Peyer's patch (tissue), 4 donors: ENCODE measurements around the gene PLD5.

Experiments
- CTCF ChIP-seq, 6 experiments: fragments of 450-650 bp in 4 of 6; fragments of 200-600 bp in 2 of 6; sonication (generic) in 1 of 6; IDR thresholded peaks; one replicate each; pipeline ENCODE4 v1.5.1; 2017 to 2019; ENCODE audit warnings: antibody characterized with exemption in 6 of 6, mild to moderate bottlenecking in 3 of 6, moderate library complexity in 1 of 6
- POLR2A ChIP-seq, 2 donors: fragments of 450-650 bp; IDR thresholded peaks; one replicate each; pipeline ENCODE4 v1.5.1; 2017; ENCODE audit warnings: antibody characterized with exemption in 2 of 2, mild to moderate bottlenecking in 2 of 2, moderate library complexity in 2 of 2

DNA sequence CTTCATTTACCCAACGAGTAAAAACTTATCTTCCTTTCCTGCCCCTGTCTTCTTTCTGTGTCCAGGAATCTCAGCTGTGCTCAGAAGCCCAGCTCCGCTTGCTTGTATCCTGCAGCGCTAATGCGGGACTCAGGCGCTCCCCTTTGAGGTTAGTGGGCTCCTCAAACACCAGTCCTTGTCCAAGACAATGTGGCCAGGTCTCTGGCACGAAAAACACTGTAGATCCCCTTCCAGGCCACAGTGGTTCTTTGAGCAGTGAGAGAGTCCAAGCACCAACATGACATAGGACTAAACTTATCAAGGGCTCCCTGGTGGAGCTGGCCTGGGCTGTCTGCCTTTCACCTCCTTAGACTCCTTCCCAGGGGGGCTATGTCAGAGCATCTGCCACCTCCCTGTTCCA lies 53.7 kb downstream of the PLD5 start:
- TF ChIP-seq CTCF (IDR thresholded peaks at IDR 0.05) (no peak), POLR2A (IDR thresholded peaks at IDR 0.05) (no peak)
